Measurements from ENCODE around the gene RMDN2.
"Not testable (repeated sequence)": the region's sequence is repeated elsewhere in the genome, so short reads cannot be mapped to it uniquely, and the experiment has no call there.

Gene RMDN2

GRCh38 chr2:37898448-37898847 lies 26.6 kb upstream of the RMDN2 start:
- DNase-seq = no peak

- DNase-seq = no peak
Measured at GRCh38 chr2:37902991-37903390, 22.1 kb upstream of the RMDN2 start.

- DNase-seq = no peak
Measured at GRCh38 chr2:37904425-37904824, 20.7 kb upstream of the RMDN2 start.

- DNase-seq = no peak
Measured at GRCh38 chr2:37904993-37905392, 20.1 kb upstream of the RMDN2 start.

GRCh38 chr2:37906131-37906530 lies 19.0 kb upstream of the RMDN2 start:
- no peak for DNase-seq

- DNase-seq = no peak
Measured at GRCh38 chr2:37907501-37908225, 17.4 kb upstream of the RMDN2 start.

- DNase-seq = no peak
Measured at GRCh38 chr2:37911296-37911873, 13.7 kb upstream of the RMDN2 start.

- no peak for DNase-seq
Measured at GRCh38 chr2:37912056-37912455, 13.0 kb upstream of the RMDN2 start.

GRCh38 chr2:37912616-37913015 lies 12.5 kb upstream of the RMDN2 start:
- DNase-seq = no peak

- DNase-seq = no peak
Measured at GRCh38 chr2:37914340-37914739, 10.7 kb upstream of the RMDN2 start.

GRCh38 chr2:37915773-37916172 lies 9.3 kb upstream of the RMDN2 start:
- DNase-seq = no peak

- no peak for DNase-seq
Measured at GRCh38 chr2:37916512-37917082, 8.5 kb upstream of the RMDN2 start.

GRCh38 chr2:37917281-37918228 lies 7.5 kb upstream of the RMDN2 start:
- no peak for DNase-seq

GRCh38 chr2:37918742-37919186 lies 6.3 kb upstream of the RMDN2 start:
- DNase-seq = no peak

- DNase-seq = no peak
Measured at GRCh38 chr2:37919631-37920032, 5.5 kb upstream of the RMDN2 start.

- DNase-seq = no peak
Measured at GRCh38 chr2:37920570-37920969, 4.5 kb upstream of the RMDN2 start.

GRCh38 chr2:37921781-37922180 lies 3.3 kb upstream of the RMDN2 start:
- DNase-seq = no peak

GRCh38 chr2:37923308-37924055 lies 1.6 kb upstream of the RMDN2 start:
- no peak for DNase-seq

GRCh38 chr2:37926635-37927034 lies 1.5 kb downstream of the RMDN2 start:
- no peak for DNase-seq

GRCh38 chr2:37928377-37928776 lies 3.3 kb downstream of the RMDN2 start:
- no peak for DNase-seq

- not testable (repeated sequence) for DNase-seq
Measured at GRCh38 chr2:37930392-37930791, 5.3 kb downstream of the RMDN2 start.

GRCh38 chr2:37932873-37933272 lies 7.8 kb downstream of the RMDN2 start:
- DNase-seq = not testable (repeated sequence)
